Endodermal cell (in vitro differentiated cells): Measurements from ENCODE around the gene HBG2. TPM values are rescaled to one million over a fixed set of nuclear protein-coding genes. Genes with fewer than 3 reads are reported as not detected.

Experiments used
- DNase-seq: peaks from one replicate; pipeline ENCODE4 v3.0.0-alpha.2; 2017
- H3K27ac ChIP-seq: 2 replicates; pipeline ENCODE4 v1.5.1; 2013; ENCODE audit warnings: mild to moderate bottlenecking, low read depth, low read length, moderate library complexity
- H3K27me3 ChIP-seq: 2 replicates; pipeline ENCODE4 v1.6.1; 2013; ENCODE audit warnings: mild to moderate bottlenecking, low read length, moderate library complexity; ENCODE audit not compliant: insufficient read depth, control insufficient read depth, poor library complexity, severe bottlenecking
- H3K36me3 ChIP-seq: 2 replicates; pipeline ENCODE4 v1.7.0; 2013; ENCODE audit warnings: mild to moderate bottlenecking, low read length, moderate library complexity; ENCODE audit not compliant: control insufficient read depth, insufficient read depth
- H3K4me1 ChIP-seq: one replicate; pipeline ENCODE4 v1.7.0; 2013; ENCODE audit warnings: low read length; ENCODE audit not compliant: control insufficient read depth, insufficient read depth
- H3K4me3 ChIP-seq: 2 replicates; pipeline ENCODE4 v1.5.1; 2013; ENCODE audit warnings: mild to moderate bottlenecking, low read length, moderate library complexity
- H3K9ac ChIP-seq: 2 replicates; pipeline ENCODE4 v1.6.1; 2013; ENCODE audit warnings: mild to moderate bottlenecking, low read length, moderate library complexity; ENCODE audit not compliant: poor library complexity, severe bottlenecking; ENCODE audit errors: extremely low read depth
- H3K9me3 ChIP-seq: 2 replicates; pipeline ENCODE4 v1.6.1; 2013; ENCODE audit warnings: mild to moderate bottlenecking, low read length, moderate library complexity; ENCODE audit not compliant: control insufficient read depth
- H3K27ac Mint-ChIP-seq: 2 replicates; pipeline ENCODE4 v1.8.0; 2020; ENCODE audit warnings: mixed read lengths
- H3K27me3 Mint-ChIP-seq: 2 replicates; pipeline ENCODE4 v1.8.0; 2021; ENCODE audit warnings: mild to moderate bottlenecking, mixed read lengths; ENCODE audit not compliant: insufficient read depth
- H3K36me3 Mint-ChIP-seq: 2 replicates; pipeline ENCODE4 v1.8.0; 2020; ENCODE audit warnings: low read depth, mixed read lengths
- H3K4me1 Mint-ChIP-seq: 2 replicates; pipeline ENCODE4 v1.8.0; 2020; ENCODE audit warnings: mixed read lengths
- H3K4me3 Mint-ChIP-seq: 2 replicates; pipeline ENCODE4 v1.8.0; 2020; ENCODE audit warnings: mild to moderate bottlenecking, moderate library complexity, mixed read lengths
- H3K9me3 Mint-ChIP-seq: 2 replicates; pipeline ENCODE4 v1.8.0; 2020; ENCODE audit warnings: mild to moderate bottlenecking, mixed read lengths
- WGBS, 2 experiments: methylation state at CpG; one replicate each; pipeline versions ENCODE4 v1.1.5 to v1.1.7; 2013; ENCODE audit warnings: missing lambda C conversion rate in 2 of 2, mixed read lengths in 1 of 2; ENCODE audit not compliant: insufficient coverage in 1 of 2, insufficient read length in 1 of 2; 5-methylcytosine and 5-hydroxymethylcytosine counted together
- total RNA-seq, 2 donors: library from RNA; stranded (reverse); fragmentation: NEBNext Ultra II Directional in 1 of 2; extraction: Animal tissue kit (Norgen Biotek cat#: 25700) in 1 of 2; gene quantifications; 2 replicates in 1 of 2; 3 replicates in 1 of 2; pipeline ENCODE4 v1.2.1, GENCODE V29; 2021
- TF ChIP-seq, protein P1 (sequence below): fragments of 200-600 bp; sonication (generic); conservative IDR thresholded peaks from 2 replicates; pipeline ENCODE4 v1.5.0; 2021; ENCODE audit warnings: antibody characterized with exemption, mild to moderate bottlenecking

The HBG2 gene
- total RNA-seq, 2 donors from 2014 or later, result 0.59 to 0.62 TPM

DNA sequence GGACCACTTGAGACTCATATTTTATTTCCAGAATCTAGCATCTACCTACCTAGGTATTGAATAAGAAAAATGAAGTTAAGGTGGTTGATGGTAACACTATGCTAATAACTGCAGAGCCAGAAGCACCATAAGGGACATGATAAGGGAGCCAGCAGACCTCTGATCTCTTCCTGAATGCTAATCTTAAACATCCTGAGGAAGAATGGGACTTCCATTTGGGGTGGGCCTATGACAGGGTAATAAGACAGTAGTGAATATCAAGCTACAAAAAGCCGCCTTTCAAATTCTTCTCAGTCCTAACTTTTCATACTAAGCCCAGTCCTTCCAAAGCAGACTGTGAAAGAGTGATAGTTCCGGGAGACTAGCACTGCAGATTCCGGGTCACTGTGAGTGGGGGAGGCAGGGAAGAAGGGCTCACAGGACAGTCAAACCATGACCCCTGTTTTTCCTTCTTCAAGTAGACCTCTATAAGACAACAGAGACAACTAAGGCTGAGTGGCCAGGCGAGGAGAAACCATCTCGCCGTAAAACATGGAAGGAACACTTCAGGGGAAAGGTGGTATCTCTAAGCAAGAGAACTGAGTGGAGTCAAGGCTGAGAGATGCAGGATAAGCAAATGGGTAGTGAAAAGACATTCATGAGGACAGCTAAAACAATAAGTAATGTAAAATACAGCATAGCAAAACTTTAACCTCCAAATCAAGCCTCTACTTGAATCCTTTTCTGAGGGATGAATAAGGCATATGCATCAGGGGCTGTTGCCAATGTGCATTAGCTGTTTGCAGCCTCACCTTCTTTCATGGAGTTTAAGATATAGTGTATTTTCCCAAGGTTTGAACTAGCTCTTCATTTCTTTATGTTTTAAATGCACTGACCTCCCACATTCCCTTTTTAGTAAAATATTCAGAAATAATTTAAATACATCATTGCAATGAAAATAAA lies 29.8 kb downstream of the HBG2 start:
- H3K9me3 Mint-ChIP-seq, result peaks cover 33% of the 10 kb centered on the region
- WGBS, 2 experiments, result 98 to 100% methylated on average over 3 to 5 of the region's 6 CpGs
- no peak overlapping the region for H3K27ac Mint-ChIP-seq
- no peaks in the 10 kb centered on the region for H3K27me3 ChIP-seq
- no peak for DNase-seq
- no peaks in the 10 kb centered on the region for H3K27me3 Mint-ChIP-seq
- H3K4me1 ChIP-seq, result no peaks in the 10 kb centered on the region
- TF ChIP-seq, protein P1, sequence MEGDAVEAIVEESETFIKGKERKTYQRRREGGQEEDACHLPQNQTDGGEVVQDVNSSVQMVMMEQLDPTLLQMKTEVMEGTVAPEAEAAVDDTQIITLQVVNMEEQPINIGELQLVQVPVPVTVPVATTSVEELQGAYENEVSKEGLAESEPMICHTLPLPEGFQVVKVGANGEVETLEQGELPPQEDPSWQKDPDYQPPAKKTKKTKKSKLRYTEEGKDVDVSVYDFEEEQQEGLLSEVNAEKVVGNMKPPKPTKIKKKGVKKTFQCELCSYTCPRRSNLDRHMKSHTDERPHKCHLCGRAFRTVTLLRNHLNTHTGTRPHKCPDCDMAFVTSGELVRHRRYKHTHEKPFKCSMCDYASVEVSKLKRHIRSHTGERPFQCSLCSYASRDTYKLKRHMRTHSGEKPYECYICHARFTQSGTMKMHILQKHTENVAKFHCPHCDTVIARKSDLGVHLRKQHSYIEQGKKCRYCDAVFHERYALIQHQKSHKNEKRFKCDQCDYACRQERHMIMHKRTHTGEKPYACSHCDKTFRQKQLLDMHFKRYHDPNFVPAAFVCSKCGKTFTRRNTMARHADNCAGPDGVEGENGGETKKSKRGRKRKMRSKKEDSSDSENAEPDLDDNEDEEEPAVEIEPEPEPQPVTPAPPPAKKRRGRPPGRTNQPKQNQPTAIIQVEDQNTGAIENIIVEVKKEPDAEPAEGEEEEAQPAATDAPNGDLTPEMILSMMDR, result no peak
- H3K36me3 Mint-ChIP-seq, result peaks cover 1% of the 10 kb centered on the region
- no peak overlapping the region for H3K9ac ChIP-seq
- peaks cover 10% of the 10 kb centered on the region for H3K4me1 Mint-ChIP-seq
- H3K4me3 ChIP-seq, result no peak overlapping the region
- H3K9me3 ChIP-seq, result peaks cover 5% of the 10 kb centered on the region
- no peak overlapping the region for H3K4me3 Mint-ChIP-seq
- no peak overlapping the region for H3K27ac ChIP-seq
- H3K36me3 ChIP-seq, result no peaks in the 10 kb centered on the region

DNA sequence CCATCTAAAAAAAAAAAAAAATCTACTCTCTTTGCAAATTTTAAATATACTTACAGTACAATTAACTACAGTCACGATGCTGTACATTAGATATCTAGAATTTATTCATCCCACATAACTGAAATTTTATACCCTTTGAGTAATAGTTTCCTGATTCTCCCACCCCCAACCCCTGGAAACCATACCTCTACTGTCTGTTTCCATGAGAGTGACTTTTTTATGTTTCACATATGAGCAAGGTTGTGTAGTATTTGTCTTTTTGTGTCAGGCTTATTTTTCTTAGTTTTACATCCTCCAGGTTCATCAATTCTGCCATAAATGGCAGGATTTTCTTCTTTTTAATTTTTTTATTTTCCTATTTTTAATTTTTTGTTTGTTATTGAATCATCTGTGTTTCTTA lies 30.9 kb downstream of the HBG2 start:
- Mint-ChIP-seq H3K36me3 (peaks cover 3% of the 10 kb centered on the region), H3K4me3 (no peak overlapping the region), H3K27ac (no peak overlapping the region), H3K4me1 (peaks cover 10% of the 10 kb centered on the region), H3K27me3 (no peaks in the 10 kb centered on the region), H3K9me3 (peaks cover 43% of the 10 kb centered on the region)
- H3K27ac ChIP-seq, result no peak overlapping the region
- no peak for DNase-seq
- TF ChIP-seq, protein P1, result no peak
- H3K4me1 ChIP-seq, result no peaks in the 10 kb centered on the region
- no peak overlapping the region for H3K4me3 ChIP-seq
- H3K9me3 ChIP-seq, result peaks cover 5% of the 10 kb centered on the region
- H3K27me3 ChIP-seq, result no peaks in the 10 kb centered on the region
- 96% methylated on average over 1 of the region's 1 CpG; no CpG with 5 or more reads in 1 of the 2 experiments for WGBS, 2 experiments
- no peaks in the 10 kb centered on the region for H3K36me3 ChIP-seq
- no peak overlapping the region for H3K9ac ChIP-seq

DNA sequence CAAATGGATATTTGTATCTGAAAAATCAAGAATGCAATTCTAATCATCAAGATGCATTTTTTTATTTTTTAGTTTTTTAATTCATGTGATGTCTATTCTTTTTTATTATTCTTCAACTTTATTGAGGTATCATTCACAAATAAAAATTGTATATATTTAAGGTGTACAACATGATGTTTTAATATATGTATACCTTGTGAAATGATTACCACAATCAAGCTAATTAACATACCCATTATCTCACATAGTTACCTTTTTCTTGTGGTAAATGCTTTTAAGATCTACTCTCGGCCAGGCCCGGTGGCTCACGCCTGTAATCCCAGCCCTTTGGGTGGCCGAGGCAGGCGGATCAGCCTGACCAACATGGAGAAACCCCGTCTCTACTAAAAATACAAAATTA lies 31.4 kb downstream of the HBG2 start:
- H3K9ac ChIP-seq, result no peak overlapping the region
- H3K4me3 Mint-ChIP-seq, result no peak overlapping the region
- WGBS, 2 experiments, result 80 to 87% methylated on average over 1 to 6 of the region's 6 CpGs
- no peaks in the 10 kb centered on the region for H3K27me3 ChIP-seq
- DNase-seq, result no peak
- no peak overlapping the region for H3K27ac ChIP-seq
- H3K27ac Mint-ChIP-seq, result no peak overlapping the region
- peaks cover 46% of the 10 kb centered on the region for H3K9me3 Mint-ChIP-seq
- H3K4me3 ChIP-seq, result no peak overlapping the region
- TF ChIP-seq, protein P1, result no peak
- peaks cover 3% of the 10 kb centered on the region for H3K36me3 Mint-ChIP-seq
- peaks cover 10% of the 10 kb centered on the region for H3K4me1 Mint-ChIP-seq
- H3K9me3 ChIP-seq, result peaks cover 5% of the 10 kb centered on the region
- H3K27me3 Mint-ChIP-seq, result no peaks in the 10 kb centered on the region
- no peaks in the 10 kb centered on the region for H3K36me3 ChIP-seq
- H3K4me1 ChIP-seq, result no peaks in the 10 kb centered on the region
